GM04504 (cell line): ENCODE results near the gene FMNL1.
A peak's percentile ranks its signal among the peaks of the same experiment; 100 is the strongest.

Experiments used
- DNase-seq: peaks from one replicate; pipeline ENCODE4 v3.0.0-alpha.2; 2012; ENCODE audit warnings: low read depth

The FMNL1 gene

GRCh38 chr17:45282683-45283644, 61.3 kb downstream of the FMNL1 start:
- DNase-seq, result no peak

- DNase-seq, result no peak
These were observed 62.0 kb downstream of the FMNL1 start for GRCh38 chr17:45283711-45284110.

GRCh38 chr17:45284176-45285140, 62.8 kb downstream of the FMNL1 start:
- no peak for DNase-seq

GRCh38 chr17:45286286-45286685, 64.6 kb downstream of the FMNL1 start:
- DNase-seq, result no peak

GRCh38 chr17:45287526-45288500, 66.1 kb downstream of the FMNL1 start:
- DNase-seq, result no peak

GRCh38 chr17:45288825-45289224, 67.1 kb downstream of the FMNL1 start:
- DNase-seq, result no peak

- DNase-seq, result no peak
These were observed 67.9 kb downstream of the FMNL1 start for GRCh38 chr17:45289301-45290268.

- DNase-seq, result no peak
These were observed 68.6 kb downstream of the FMNL1 start for GRCh38 chr17:45290269-45290765.

- no peak for DNase-seq
These were observed 69.6 kb downstream of the FMNL1 start for GRCh38 chr17:45291171-45291805.

- no peak for DNase-seq
These were observed 71.2 kb downstream of the FMNL1 start for GRCh38 chr17:45292696-45293412.

GRCh38 chr17:45293413-45294211, 71.9 kb downstream of the FMNL1 start:
- DNase-seq, result peak; percentile 91

- no peak for DNase-seq
These were observed 72.8 kb downstream of the FMNL1 start for GRCh38 chr17:45294506-45294905.

GRCh38 chr17:45296003-45296832, 74.5 kb downstream of the FMNL1 start:
- no peak for DNase-seq

GRCh38 chr17:45296833-45297124, 75.1 kb downstream of the FMNL1 start:
- no peak for DNase-seq
